HG03139 (cell line): ENCODE data around the gene PPP4R2.
"Not testable (repeated sequence)": the region's sequence is repeated elsewhere in the genome, so short reads cannot be mapped to it uniquely, and the experiment has no call there.

Source experiments
- ATAC-seq: cut with Tn5 transposase; IDR thresholded peaks from one replicate; pipeline ENCODE4 v1.9.1; 2021; ENCODE audit not compliant: unreplicated experiment

Gene PPP4R2

DNA sequence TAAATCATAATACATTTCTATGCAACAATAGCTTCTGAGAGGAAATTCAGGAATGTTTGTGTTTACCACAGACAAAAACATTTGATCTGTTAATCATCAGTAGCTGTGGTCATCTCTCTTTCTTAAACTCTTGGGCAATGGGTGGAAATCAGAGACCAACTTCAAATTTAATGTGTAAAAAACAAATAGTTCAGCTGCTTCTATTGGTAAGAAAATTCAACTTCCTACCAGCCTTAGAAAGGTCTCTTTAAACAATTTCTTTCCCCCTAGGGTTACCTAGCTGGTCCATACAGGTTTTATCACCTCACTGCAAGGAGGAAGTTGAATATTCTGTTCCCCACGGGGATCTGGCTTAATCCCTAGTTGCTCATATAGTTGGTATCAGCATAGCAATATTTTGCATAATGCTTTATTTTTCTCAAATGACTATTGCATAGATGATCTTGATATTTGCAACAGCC lies 20.3 kb upstream of the PPP4R2 start:
- no peak for ATAC-seq

DNA sequence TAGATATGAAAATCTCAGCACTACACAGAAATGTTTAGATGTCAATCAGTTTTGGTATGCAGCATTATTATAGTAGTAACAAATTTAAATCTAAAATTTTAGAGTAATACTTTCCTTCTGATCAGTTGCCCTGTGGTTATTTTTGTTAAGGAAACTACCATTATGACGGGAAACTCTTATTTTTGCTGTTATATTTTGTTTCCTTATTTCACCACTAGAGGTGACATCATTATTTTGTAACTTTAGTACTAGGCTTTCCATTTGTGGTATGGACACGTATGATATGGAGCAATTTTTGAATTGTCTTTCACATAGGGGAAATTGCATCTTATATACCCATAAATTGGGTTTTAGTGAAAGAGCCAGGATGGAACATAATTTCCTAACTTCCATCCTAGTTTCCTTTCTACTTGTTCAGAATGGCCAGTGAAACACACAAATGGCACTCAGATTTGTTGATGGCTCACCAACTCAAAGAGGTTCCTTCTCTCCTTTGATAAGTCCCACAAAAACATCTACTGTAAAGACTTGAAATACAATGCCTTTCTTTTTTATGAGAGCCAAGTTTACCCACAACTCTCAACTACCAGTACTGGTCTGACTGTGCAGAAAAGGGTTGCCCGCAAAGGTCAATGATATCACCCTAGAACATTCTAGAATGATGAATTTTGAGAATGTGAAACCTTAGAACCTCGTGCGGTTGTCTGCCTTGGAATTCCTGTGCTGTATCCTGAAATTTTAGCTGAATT lies 19.4 kb upstream of the PPP4R2 start:
- ATAC-seq: no peak

DNA sequence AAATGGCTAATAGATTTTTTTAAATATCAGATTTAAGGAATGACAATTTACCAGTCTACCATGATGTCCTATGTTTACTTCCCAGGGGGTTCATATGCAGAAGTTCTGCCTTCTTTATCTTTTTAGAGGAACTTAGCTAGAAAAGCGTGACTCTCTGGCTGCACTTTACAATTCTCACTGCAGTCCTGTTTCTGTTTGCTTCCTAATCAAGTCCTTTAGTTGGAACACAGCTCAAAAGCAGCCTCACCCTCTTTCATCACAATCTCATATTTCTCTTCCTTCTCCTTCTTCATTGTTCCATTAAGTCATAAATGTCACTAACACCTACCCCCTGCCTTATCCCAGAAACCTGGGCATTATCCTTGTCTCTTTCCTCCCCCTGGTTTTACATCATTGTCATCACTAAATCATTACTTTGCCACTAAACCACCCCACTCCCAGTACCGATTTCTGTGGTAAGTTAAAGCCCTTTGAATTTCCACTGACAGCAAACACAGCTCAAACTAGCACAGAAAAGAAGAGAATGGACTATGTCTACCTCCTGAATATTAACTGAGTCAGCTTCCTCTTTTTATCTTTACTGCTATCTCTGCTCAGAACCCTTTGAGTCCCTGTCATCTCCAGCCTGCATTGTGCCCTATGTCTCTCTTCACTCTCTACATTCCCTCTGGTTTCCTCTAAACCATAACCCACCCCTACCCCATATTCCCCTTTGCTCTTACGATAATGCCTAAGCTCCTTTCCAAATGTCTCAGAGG lies 13.8 kb upstream of the PPP4R2 start:
- ATAC-seq: no peak

DNA sequence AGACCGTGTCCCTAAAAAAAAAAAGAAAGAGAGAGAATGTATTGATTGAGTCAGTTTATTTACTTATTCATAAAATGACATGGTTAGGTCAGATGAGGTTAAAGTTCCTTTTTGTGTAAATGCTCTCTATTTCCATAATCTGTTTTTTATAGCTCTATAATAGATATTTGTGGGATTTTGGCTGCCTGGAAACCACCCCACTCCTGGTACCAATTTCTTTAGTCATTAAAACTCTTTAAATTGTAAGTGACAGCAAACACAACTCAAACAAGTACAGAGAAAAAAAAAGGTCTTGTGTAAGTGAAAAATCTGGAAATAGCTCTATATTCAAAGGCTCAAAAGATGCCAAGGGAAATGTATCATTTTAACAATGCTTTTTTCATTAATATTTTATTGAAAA lies 11.0 kb upstream of the PPP4R2 start:
- ATAC-seq: no peak

DNA sequence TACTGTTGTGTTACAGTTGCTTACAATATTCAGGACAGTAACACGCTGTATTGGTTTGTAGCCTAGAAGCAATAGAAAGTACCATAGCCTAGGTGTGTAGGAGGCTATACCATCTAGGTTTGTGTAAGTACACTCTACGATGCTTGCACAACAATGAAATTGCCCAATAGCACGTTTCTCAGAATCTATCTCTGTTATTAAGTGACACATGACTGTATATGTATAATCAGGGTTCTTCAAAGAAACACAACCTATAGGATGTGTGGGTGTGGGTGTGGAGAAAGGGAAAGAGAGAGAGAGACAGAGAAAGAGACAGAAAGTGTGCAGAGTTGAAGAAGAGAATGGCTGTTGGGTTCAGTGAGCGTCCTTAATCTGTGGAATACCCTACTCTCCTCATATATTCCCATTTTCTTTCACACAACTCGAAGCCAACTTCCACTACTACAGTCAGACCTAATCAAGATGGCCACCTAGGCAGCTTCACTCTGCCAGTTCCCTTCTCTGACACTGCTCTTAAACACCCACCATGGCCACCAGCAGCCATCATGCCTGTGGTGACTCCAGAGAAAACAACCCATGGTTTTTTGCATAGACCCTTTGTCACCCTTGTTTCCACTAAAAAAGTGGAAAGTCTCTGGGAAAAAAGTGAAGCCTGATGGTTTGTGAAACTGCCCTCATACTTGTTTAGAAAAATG lies 5.8 kb upstream of the PPP4R2 start:
- ATAC-seq: no peak

DNA sequence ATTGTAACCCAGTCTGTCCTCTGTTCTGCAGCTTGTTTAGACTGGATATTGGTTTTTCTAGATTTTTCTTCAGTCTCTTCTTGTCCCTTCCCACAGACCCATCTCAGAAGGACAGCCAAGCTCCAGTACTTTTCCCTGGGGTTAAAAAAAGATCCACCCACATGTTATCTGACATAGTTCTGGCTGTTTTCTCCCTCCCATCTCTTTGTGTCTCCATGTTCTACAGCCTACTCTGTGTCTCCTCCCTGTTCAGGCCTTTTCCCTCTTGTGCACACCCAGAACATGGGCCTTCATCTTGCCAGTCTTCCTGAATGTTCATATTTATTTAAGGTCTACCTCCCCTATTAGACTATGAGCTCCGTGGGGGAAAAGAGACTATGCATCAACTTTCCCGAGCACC lies 5.1 kb upstream of the PPP4R2 start:
- no peak for ATAC-seq

DNA sequence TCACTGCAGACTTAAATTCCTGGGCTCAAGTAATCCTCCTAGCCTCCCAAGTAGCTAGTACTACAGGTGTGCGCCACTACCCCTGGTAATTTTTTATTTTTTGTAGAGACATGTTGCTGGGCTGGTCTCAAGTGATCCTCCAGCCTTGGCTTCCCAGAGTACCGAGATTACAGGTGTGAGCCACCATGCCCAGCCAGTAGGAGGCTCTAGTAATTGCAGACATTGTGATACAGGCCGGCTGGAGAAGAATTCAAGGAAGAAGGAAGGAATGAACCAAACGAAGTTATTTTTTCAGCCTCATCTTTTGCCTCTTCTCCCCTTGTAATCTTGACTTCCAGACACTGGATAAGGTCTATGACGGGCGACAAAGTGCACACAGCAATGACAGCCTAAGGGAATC lies 3.2 kb upstream of the PPP4R2 start:
- ATAC-seq: no peak

DNA sequence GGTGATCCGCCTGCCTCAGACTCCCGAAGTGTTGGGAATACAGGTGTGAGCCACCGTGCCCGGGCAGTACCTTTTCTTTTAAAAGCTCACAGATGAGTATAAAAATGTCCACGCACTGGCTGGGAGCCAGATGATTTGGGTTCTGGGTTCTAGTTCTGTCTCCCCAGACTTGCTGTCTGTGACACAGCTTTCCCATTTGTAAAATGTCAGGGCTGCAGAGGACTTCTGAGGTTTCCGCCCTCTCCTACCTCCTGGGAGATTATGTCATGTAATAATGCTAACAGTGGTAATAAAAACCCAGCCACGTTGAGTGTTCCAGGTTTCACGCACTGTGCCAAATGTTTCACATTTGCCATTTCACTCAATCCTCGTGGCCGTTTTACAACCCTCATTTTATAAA lies 1.3 kb upstream of the PPP4R2 start:
- ATAC-seq: no peak

DNA sequence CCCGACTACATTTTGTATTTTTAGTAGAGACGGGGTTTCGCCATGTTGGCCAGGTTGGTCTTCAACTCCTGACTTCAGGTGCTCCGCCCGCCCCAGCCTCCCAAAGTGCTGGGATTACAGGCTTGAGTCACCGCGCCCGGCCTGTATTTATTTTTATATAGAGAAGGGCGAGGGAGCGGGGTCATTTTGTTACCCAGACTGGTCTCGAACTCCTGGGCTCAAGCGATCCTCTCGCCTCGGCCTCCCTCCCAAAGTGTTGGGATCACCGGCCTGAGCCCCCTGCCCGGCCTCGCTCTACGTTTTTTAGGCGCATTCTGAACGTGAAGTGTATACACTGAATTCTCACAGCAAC lies 514 bp upstream of the PPP4R2 start:
- no peak for ATAC-seq

DNA sequence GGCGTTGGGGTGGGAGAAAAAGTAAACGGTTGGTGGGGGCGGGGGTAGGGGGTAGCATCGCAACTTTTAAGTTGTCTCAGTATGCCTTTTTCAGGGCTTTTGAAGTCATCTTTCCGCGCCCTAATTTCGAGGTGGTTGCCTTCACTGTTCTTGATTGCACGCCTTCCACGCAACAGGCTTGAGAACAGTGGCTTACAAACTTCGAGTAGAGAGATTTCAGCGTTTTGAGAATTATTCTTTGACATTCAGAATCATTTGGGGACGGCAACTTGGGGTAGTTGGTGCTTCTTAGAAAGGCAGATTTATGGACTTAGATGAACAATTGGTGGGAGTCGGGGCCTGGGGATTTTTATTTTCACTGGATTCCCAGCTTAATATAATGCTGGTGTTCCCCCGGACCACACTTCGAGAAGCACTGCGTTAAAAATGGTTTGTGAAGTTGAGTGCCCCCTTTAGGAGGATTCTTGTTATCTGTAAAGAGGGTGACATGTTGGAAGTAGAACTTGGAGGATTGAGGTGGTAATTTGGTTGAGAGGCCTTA lies 880 bp downstream of the PPP4R2 start:
- ATAC-seq: no peak

DNA sequence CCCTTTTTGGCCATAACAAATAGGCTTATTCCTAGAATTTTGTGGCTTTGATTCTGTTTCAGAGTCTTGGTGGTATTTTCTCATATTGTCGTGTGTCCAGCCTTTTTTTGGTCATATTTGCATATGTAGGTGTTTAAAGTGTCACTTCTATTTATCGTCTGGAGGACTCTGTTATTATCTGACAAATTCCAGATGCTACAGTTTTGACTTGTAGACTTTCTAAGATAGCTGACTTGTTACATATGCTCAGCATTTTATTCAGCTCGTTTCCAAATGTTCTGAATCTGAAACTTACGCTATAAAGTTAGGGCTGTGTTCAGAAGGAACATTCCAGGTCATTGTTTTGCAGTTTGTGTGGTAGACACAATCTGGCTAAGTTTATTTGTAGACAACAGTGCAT lies 1.9 kb downstream of the PPP4R2 start:
- no peak for ATAC-seq

DNA sequence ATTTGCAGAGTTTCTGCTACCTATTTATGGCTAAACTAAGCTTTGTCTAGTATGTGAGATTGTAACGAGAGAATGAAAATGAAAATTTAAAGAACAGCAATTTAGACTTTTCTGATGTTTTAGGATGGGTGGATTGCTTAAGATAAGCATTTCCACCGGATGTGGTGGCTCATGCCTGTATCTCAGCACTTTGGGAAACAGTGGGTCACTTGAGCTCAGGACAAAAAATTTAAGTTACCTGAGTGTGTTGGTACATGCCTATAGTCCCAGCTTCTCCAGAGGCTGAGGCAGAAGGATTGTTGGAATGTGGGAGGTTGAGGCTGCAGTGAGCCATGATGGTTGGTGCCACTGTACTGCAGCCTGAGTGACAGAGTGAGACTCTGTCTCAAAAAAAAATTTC lies 3.3 kb downstream of the PPP4R2 start:
- no peak for ATAC-seq

DNA sequence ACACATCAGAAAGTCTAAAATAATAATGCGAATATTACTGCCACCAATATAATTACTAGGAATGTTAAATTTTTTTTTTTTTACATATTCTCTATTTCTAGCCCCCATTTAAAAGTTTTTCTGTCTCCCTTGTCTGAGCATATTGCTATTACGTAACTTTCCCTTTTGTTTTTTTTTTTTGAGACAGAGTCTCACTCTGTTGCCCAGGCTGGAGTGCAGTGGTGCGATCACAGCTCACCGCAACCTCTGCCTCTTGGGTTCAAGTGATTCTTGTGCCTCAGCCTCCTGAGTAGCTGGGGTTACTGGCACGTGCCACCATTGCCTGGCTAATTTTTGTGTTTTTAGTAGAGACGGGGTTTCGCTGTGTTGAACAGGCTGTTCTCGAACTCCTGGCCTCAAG lies 6.4 kb downstream of the PPP4R2 start:
- not testable (repeated sequence) for ATAC-seq

DNA sequence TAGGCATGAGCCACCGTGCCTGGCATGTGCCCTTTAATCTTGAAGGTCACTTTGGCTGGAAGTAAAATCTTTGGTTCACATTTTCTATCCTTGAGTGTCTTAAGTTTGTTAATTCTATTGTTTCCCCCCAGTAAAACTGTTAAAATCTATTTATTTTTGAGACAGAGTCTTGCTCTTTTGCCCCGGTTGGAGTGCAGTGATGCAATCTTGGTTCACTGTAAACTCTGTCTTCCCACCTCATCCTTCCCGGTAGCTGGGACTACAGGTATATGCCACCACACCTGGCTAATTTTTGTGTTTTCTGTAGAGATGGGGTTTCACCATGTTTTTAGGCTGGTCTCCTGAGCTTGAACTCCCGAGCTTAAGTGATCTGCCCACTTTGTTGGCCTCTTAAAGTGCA lies 7.7 kb downstream of the PPP4R2 start:
- ATAC-seq: no peak

DNA sequence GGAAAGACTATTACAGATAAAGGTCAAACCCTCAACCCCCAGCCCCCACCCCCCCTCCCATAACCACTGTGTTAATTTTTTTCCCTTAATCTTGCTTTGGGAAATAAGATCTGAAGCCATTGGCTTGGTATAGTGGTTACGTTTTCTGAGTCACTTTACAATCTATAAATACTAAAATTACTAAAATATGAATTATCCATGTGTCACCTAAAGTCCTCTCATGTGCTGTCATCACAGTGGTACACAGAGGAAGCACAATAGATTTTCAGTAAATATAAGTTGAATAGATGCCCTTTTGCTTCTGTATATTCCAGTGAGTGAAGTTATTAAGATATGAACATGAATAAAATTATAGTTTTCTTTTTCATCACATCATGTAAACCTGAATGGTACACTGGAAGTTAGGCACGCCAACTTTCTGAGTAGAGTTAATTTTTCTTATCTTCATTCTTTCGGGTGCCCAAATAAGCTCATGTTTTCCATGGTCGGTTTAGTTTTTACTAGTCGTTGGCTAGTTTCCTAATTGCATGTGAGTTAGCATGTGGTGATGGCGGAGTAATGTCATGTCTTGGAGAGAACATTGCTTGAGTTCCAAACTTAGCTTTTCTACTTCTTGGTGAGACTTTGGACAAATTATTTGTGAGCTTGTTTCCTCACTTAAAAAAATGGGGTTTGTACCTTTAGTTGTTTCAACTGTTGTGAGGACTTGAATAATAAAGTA lies 11.5 kb downstream of the PPP4R2 start:
- no peak for ATAC-seq

DNA sequence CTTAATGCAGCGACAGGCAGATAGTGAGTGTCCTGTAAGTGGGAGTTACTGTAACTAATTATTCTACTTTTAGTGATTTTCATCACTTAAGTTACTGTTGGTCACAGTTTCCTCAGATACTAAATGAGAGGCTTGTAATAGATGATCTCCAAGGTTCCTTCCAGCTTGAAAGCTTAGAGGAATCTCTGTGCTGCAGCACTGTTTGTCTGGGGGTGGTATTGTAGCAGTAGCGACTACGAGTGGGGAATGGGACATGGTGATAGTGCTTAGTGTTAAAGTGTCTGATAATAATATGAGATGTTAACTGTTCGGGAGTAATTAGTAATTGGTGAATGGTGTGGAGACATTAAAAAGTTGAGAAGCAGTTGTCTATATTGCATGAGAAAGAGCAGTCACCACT lies 12.4 kb downstream of the PPP4R2 start:
- ATAC-seq: no peak

DNA sequence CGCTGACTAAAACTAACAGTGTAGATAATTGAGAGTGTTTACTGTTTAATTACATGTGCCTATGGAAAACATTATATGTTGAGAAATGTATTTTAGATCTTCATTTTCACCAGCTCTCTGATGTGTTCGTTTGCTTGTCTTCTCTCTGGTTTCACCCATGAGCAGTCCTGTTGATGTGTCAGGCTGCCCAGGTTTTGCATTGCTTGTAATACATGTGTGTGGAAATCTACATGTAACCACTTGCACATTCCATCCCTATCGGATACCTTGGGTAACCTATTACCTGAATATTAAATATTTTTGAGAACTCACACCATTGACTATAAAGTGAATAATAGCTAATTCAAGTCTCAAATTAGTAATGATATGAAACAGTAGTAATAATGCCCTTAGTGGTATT lies 13.1 kb downstream of the PPP4R2 start:
- ATAC-seq: no peak

DNA sequence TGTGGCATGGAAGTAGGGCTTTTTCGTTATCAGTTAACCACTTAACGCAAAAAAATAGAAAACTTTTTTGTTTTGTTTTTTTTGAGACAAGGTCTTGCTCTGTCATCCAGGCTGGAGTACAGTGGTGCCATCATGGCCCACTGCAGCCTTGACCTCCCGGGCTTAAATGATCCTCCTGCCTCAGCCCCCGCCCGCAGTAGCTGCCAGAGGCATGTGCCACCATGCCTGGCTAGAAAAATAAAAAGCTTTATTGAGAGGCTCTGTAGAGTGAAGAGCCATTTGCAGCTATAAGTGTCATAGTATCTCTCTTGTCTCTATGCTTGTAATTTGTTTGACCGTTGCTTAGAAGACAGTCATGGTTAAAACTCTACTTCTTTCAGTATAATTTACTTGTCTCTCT lies 13.5 kb downstream of the PPP4R2 start:
- no peak for ATAC-seq

DNA sequence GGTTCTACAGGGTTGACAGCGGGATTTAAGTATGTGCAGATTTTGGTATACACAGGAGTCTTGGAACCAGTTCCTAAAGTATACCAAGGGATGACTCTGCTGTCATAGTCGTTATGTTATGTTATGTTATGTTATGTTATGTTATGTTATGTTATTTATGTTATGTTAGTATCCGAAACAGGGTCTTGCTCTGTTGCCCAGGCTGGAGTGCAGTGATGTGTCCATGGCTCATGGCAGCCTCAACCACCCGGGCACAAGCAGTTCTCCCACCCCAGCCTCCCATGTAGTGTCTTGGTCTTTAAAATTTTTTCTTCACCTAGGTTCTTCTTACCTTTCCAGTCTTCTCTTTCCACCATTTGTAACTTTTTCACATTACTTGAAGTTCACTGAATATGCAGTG lies 21.7 kb downstream of the PPP4R2 start:
- ATAC-seq: no peak

DNA sequence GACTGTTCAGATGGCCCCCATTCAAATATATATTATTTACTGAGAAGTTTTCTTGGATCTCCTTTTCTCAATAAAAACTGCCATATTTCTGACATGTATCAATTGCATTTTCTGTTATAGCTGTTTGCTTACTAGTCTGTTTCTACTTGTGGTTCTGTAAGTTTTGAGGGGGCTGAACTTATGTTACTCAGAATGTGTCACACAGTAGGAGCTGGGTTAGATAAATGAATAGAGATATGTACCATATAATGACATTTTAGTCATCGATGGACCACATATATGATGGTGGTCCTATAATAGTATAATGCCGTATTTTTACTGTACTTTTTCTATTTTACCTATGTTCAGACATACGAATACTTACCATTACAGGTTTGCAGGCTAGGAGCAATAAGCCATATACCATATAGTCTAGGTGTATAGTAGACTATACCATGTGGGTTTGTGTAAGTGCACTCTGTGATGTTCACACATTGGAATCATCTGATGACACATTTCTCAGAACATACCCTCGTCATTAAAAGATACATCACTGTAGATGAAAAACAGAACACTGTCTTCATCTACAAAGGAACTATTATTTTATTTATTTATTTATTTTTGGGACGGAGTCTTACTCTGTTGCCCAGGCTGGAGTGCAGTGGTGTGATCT lies 22.3 kb downstream of the PPP4R2 start:
- no peak for ATAC-seq
